Mammary epithelial cell (primary cell): ENCODE results near the gene STRN4.

Source experiments
- CTCF ChIP-seq, 2 donors: IDR thresholded peaks in 1 of 2; conservative IDR thresholded peaks in 1 of 2; 2 replicates each; pipeline ENCODE4 v1.5.1; 2011 to 2012; ENCODE audit warnings: inconsistent platforms in 2 of 2, low read length in 2 of 2, mild to moderate bottlenecking in 2 of 2, control low read depth in 1 of 2, low read depth in 1 of 2; ENCODE audit not compliant: insufficient read depth in 1 of 2; ENCODE audit errors: extremely low read depth in 1 of 2
- EZH2 ChIP-seq: IDR thresholded peaks from 2 replicates; pipeline ENCODE4 v1.6.1; 2012; ENCODE audit warnings: low read length, inconsistent platforms, borderline replicate concordance

GRCh38 chr19:46759206-46759605, 13.0 kb upstream of the STRN4 start:
- no peak for TF ChIP-seq CTCF (conservative IDR thresholded peaks at IDR 0.05 in 1 of 2, IDR thresholded peaks at IDR 0.05 in 1 of 2; ENCODE audit: extremely low read depth in 1 of 2, insufficient read depth in 1 of 2, low read depth in 1 of 2, low read length in 2 of 2)
- TF ChIP-seq EZH2: no peak
